ENCODE measurements around the gene SLC17A9. TPM values are rescaled to one million over a fixed set of nuclear protein-coding genes. Genes with fewer than 3 reads are reported as not detected.

The SLC17A9 gene
- total RNA-seq, 1 experiment from 2014 or later: 0.22 TPM

DNA sequence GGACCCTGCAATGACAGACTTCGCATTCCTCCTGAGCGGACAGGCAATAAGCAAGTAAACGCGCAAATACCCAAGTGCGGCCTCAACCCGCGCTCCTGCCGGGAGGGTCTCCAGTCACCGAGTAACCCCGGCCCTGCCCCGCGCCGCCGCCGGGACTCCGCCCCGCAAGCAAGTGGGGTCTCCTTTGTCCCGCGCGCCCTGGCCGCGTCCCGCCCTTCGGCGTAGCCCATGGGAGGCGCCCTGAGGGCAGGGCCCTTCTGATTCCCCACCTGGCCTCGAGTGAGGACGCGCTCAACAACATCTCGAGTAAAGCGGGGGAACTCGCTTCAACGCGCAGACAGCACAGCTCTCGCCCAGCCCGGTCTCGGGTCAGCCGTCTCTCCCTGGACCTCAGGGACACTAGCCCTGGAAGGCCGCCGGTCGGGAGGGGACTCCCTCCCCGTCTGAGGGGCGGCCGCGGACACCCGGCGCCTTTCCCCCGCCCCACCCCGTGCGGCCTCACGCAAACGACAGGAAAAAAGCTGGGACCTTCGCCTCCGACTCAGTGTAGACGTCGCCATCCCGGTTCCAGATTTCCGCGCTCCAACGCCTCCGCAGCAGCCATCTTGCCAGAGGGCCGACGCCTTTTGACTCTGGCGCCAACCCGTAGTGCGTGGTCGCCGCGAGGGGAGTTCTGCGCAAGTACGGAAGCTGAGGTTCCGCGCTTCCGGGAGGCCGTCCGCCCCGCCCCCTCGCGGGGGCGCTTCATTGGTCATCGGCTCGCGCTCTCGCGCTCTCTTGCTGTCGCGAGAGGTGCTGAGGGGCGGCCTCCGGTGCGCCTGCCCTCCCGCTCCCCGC lies 15.0 kb upstream of the SLC17A9 start:
- intact Hi-C loops (cut with micrococcal nuclease; ENCODE audit: unreplicated experiment): loop anchor here (1.0 to 5.0 kb wide), 3 partner anchors 11 to 75 kb away; partner anchors contain the start of genes DIDO1 and TCFL5
- DNase-seq: peak; percentile 87 to 98
- H3K9me3 ChIP-seq (ENCODE audit: insufficient read depth, low read depth): no peaks in the 10 kb centered on the region
- no peaks in the 10 kb centered on the region for H3K9me2 ChIP-seq (ENCODE audit: insufficient read depth)
- peak overlapping the region; percentile 99 for H3K4me3 ChIP-seq
- H3K27ac ChIP-seq: peak overlapping the region; percentile 67
- POLR2A ChIA-PET (ENCODE audit: unreplicated experiment): interaction anchor here (0.5 to 0.7 kb wide), 3 partner anchors 19 to 636 kb away, joined by 3 to 6 read pairs (median 3); partner anchors contain the start of gene HELZ2
- H3K4me1 ChIP-seq (replicated peaks; ENCODE audit: insufficient read depth): peaks cover 19% of the 10 kb centered on the region
- peaks cover 75% of the 10 kb centered on the region for H4K20me1 ChIP-seq (ENCODE audit: insufficient read depth)
- H2AFZ ChIP-seq: peak overlapping the region; percentile 96
- H3K4me2 ChIP-seq: peak overlapping the region; percentile 84
- no peak for TF ChIP-seq EZH2 (IDR thresholded peaks at IDR 0.05; ENCODE audit: low read depth)
- TF ChIP-seq, protein P1, sequence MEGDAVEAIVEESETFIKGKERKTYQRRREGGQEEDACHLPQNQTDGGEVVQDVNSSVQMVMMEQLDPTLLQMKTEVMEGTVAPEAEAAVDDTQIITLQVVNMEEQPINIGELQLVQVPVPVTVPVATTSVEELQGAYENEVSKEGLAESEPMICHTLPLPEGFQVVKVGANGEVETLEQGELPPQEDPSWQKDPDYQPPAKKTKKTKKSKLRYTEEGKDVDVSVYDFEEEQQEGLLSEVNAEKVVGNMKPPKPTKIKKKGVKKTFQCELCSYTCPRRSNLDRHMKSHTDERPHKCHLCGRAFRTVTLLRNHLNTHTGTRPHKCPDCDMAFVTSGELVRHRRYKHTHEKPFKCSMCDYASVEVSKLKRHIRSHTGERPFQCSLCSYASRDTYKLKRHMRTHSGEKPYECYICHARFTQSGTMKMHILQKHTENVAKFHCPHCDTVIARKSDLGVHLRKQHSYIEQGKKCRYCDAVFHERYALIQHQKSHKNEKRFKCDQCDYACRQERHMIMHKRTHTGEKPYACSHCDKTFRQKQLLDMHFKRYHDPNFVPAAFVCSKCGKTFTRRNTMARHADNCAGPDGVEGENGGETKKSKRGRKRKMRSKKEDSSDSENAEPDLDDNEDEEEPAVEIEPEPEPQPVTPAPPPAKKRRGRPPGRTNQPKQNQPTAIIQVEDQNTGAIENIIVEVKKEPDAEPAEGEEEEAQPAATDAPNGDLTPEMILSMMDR (conservative IDR thresholded peaks at IDR 0.05): no peak
- CTCF ChIA-PET: interaction anchor here (1.0 kb wide), 1 partner anchor 14 kb away, joined by 3 read pairs; no protein-coding TSS in a partner anchor
- H3K27me3 ChIP-seq (ENCODE audit: insufficient read depth, low read depth): no peaks in the 10 kb centered on the region
- BruUV-seq (replicated peaks): no TSS peak
- peaks cover 22% of the 10 kb centered on the region; the same call in 1 of the 2 replicates for H3F3A ChIP-seq (ENCODE audit: insufficient read depth, low read depth)
- peaks cover 18% of the 10 kb centered on the region for H3K36me3 ChIP-seq (ENCODE audit: low read depth)
- H3K79me2 ChIP-seq (ENCODE audit: low read depth): peaks cover 94% of the 10 kb centered on the region

- peak; percentile 48 to 62 for DNase-seq
- TF ChIP-seq, protein P1 (conservative IDR thresholded peaks at IDR 0.05): no peak
- no peak for TF ChIP-seq EZH2 (IDR thresholded peaks at IDR 0.05; ENCODE audit: low read depth)
- intact Hi-C loops (cut with micrococcal nuclease; ENCODE audit: unreplicated experiment): loop anchor here (1.0 to 5.0 kb wide), 2 partner anchors 38 to 76 kb away; partner anchors contain the start of gene TCFL5
- H3K9me3 ChIP-seq (ENCODE audit: insufficient read depth, low read depth): no peaks in the 10 kb centered on the region
- peaks cover 92% of the 10 kb centered on the region for H3K79me2 ChIP-seq (ENCODE audit: low read depth)
- peaks cover 18% of the 10 kb centered on the region for H3K36me3 ChIP-seq (ENCODE audit: low read depth)
- BruUV-seq (replicated peaks): no TSS peak
- peak within 1 kb of the TSS; percentile 85 for H3K4me2 ChIP-seq
- H3K9me2 ChIP-seq (ENCODE audit: insufficient read depth): no peaks in the 10 kb centered on the region
- CTCF ChIA-PET: interaction anchor here (1.0 kb wide), 1 partner anchor 15 kb away, joined by 3 read pairs; no protein-coding TSS in a partner anchor
- POLR2A ChIA-PET (ENCODE audit: unreplicated experiment): interaction anchor here (0.6 to 0.8 kb wide), 5 partner anchors 14 to 635 kb away, joined by 3 to 7 read pairs (median 3); partner anchors contain the start of gene HELZ2
- peaks cover 75% of the 10 kb centered on the region for H4K20me1 ChIP-seq (ENCODE audit: insufficient read depth)
- peak within 1 kb of the TSS; percentile 96 for H2AFZ ChIP-seq
- H3K27ac ChIP-seq: peak within 1 kb of the TSS; percentile 67
- H3K27me3 ChIP-seq (ENCODE audit: insufficient read depth, low read depth): no peaks in the 10 kb centered on the region
- H3K4me3 ChIP-seq: peak within 1 kb of the TSS; percentile 99
- peaks cover 19% of the 10 kb centered on the region for H3K4me1 ChIP-seq (replicated peaks; ENCODE audit: insufficient read depth)
- peaks cover 22% of the 10 kb centered on the region; the same call in 1 of the 2 replicates for H3F3A ChIP-seq (ENCODE audit: insufficient read depth, low read depth)
Observed at GRCh38 chr20:62938105-62938888, 14.2 kb upstream of the SLC17A9 start, which contains the start of gene GID8. TSS of gene GID8 (plus strand) at chr20:62938147. CDS start at chr20:62941503, 3,356 bp downstream.

- intact Hi-C loops (cut with micrococcal nuclease; ENCODE audit: unreplicated experiment): no loop called here
- BruUV-seq (replicated peaks): no TSS peak
- H3F3A ChIP-seq (ENCODE audit: insufficient read depth, low read depth): peaks cover 22% of the 10 kb centered on the region; the same call in 1 of the 2 replicates
- no peaks in the 10 kb centered on the region for H3K9me3 ChIP-seq (ENCODE audit: insufficient read depth, low read depth)
- H3K9me2 ChIP-seq (ENCODE audit: insufficient read depth): no peaks in the 10 kb centered on the region
- DNase-seq: no peak
- H3K79me2 ChIP-seq (ENCODE audit: low read depth): peaks cover 66% of the 10 kb centered on the region
- no peak overlapping the region for H3K27ac ChIP-seq
- TF ChIP-seq, protein P1 (conservative IDR thresholded peaks at IDR 0.05): no peak
- no peak for TF ChIP-seq EZH2 (IDR thresholded peaks at IDR 0.05; ENCODE audit: low read depth)
- H3K36me3 ChIP-seq (ENCODE audit: low read depth): peaks cover 27% of the 10 kb centered on the region
- peaks cover 56% of the 10 kb centered on the region for H4K20me1 ChIP-seq (ENCODE audit: insufficient read depth)
- no peak overlapping the region for H3K4me2 ChIP-seq
- ChIA-PET POLR2A (ENCODE audit: unreplicated experiment) (no interaction called here), CTCF (no interaction called here)
- peaks cover 18% of the 10 kb centered on the region for H3K4me1 ChIP-seq (replicated peaks; ENCODE audit: insufficient read depth)
- H3K27me3 ChIP-seq (ENCODE audit: insufficient read depth, low read depth): no peaks in the 10 kb centered on the region
- no peak overlapping the region for H2AFZ ChIP-seq
- H3K4me3 ChIP-seq: no peak overlapping the region
Observed at GRCh38 chr20:62940875-62941274, 11.6 kb upstream of the SLC17A9 start.

All from PC-9 (cell line).